Neuron (in vitro differentiated cells): ENCODE measurements around the gene DKK3.
A peak's percentile ranks its signal among the peaks of the same experiment; 100 is the strongest.

Source experiments
- H2AFZ ChIP-seq: one replicate; pipeline ENCODE4 v1.6.1; 2013; ENCODE audit warnings: low read depth, mild to moderate bottlenecking, inconsistent platforms, low read length, moderate library complexity
- H3K27me3 ChIP-seq: one replicate; pipeline ENCODE4 v1.6.1; 2013; ENCODE audit warnings: low read length; ENCODE audit not compliant: insufficient read depth
- H3K36me3 ChIP-seq: one replicate; pipeline ENCODE4 v1.6.1; 2013; ENCODE audit warnings: low read length; ENCODE audit not compliant: insufficient read depth
- H3K4me1 ChIP-seq: one replicate; pipeline ENCODE4 v1.6.1; 2013; ENCODE audit warnings: low read length; ENCODE audit not compliant: insufficient read depth
- H3K4me3 ChIP-seq: 2 replicates; pipeline ENCODE4 v1.5.1; 2013; ENCODE audit warnings: mild to moderate bottlenecking, low read length, moderate library complexity
- H3K9me3 ChIP-seq: one replicate; pipeline ENCODE4 v1.6.1; 2013; ENCODE audit warnings: low read length

Gene DKK3

GRCh38 chr11:12007769-12008737 is at the start of gene DKK3:
DKK3 (minus strand) TSS chr11:12008626; CDS start chr11:12008582, 44 bp downstream.
- no peaks in the 10 kb centered on the region for H3K27me3 ChIP-seq

GRCh38 chr11:12057299-12057980 is 49.0 kb upstream of the DKK3 start:
- Histone ChIP-seq H3K36me3 (no peaks in the 10 kb centered on the region), H3K4me1 (no peaks in the 10 kb centered on the region), H3K27me3 (no peaks in the 10 kb centered on the region), H2AFZ (no peak overlapping the region), H3K4me3 (no peak overlapping the region), H3K9me3 (no peaks in the 10 kb centered on the region)

More at GRCh38 chr11:12007769-12008737, at the start of gene DKK3:
- peak within 1 kb of the TSS; percentile 52 for H3K4me3 ChIP-seq
- no peaks in the 10 kb centered on the region for H3K9me3 ChIP-seq
- H3K4me1 ChIP-seq = peaks cover 9% of the 10 kb centered on the region
- no peaks in the 10 kb centered on the region for H3K36me3 ChIP-seq
- H2AFZ ChIP-seq = peak within 1 kb of the TSS; percentile 82

- H3K9me3 ChIP-seq = no peaks in the 10 kb centered on the region
- H3K27me3 ChIP-seq = no peaks in the 10 kb centered on the region
- H3K4me1 ChIP-seq = no peaks in the 10 kb centered on the region
- H2AFZ ChIP-seq = no peak overlapping the region
- no peak overlapping the region for H3K4me3 ChIP-seq
- H3K36me3 ChIP-seq = no peaks in the 10 kb centered on the region
These were observed 47.7 kb upstream of the DKK3 start for GRCh38 chr11:12056119-12056518.

GRCh38 chr11:12053606-12054361 is 45.4 kb upstream of the DKK3 start:
- no peaks in the 10 kb centered on the region for H3K9me3 ChIP-seq
- H2AFZ ChIP-seq = no peak overlapping the region
- H3K4me1 ChIP-seq = no peaks in the 10 kb centered on the region
- H3K4me3 ChIP-seq = no peak overlapping the region
- H3K36me3 ChIP-seq = no peaks in the 10 kb centered on the region
- H3K27me3 ChIP-seq = no peaks in the 10 kb centered on the region

- H3K9me3 ChIP-seq = no peaks in the 10 kb centered on the region
- no peaks in the 10 kb centered on the region for H3K4me1 ChIP-seq
- no peaks in the 10 kb centered on the region for H3K27me3 ChIP-seq
- no peak overlapping the region for H3K4me3 ChIP-seq
- no peaks in the 10 kb centered on the region for H3K36me3 ChIP-seq
- H2AFZ ChIP-seq = no peak overlapping the region
These were observed 44.5 kb upstream of the DKK3 start for GRCh38 chr11:12052676-12053605.

GRCh38 chr11:12051287-12051662 is 42.8 kb upstream of the DKK3 start:
- Histone ChIP-seq H3K27me3 (no peaks in the 10 kb centered on the region), H3K4me1 (no peaks in the 10 kb centered on the region), H2AFZ (no peak overlapping the region), H3K36me3 (no peaks in the 10 kb centered on the region), H3K9me3 (no peaks in the 10 kb centered on the region), H3K4me3 (no peak overlapping the region)

GRCh38 chr11:12050470-12051286 is 42.3 kb upstream of the DKK3 start:
- Histone ChIP-seq H3K4me3 (no peak overlapping the region), H3K36me3 (no peaks in the 10 kb centered on the region), H3K27me3 (no peaks in the 10 kb centered on the region), H2AFZ (no peak overlapping the region), H3K4me1 (no peaks in the 10 kb centered on the region), H3K9me3 (no peaks in the 10 kb centered on the region)

- Histone ChIP-seq H3K4me3 (no peak overlapping the region), H3K36me3 (no peaks in the 10 kb centered on the region), H3K4me1 (no peaks in the 10 kb centered on the region)
These were observed 40.7 kb upstream of the DKK3 start for GRCh38 chr11:12048936-12049790.

GRCh38 chr11:12046636-12047236 is 38.3 kb upstream of the DKK3 start:
- Histone ChIP-seq H3K4me1 (peaks cover 18% of the 10 kb centered on the region), H3K36me3 (no peaks in the 10 kb centered on the region), H2AFZ (no peak overlapping the region), H3K9me3 (no peaks in the 10 kb centered on the region), H3K27me3 (no peaks in the 10 kb centered on the region), H3K4me3 (no peak overlapping the region)

More at GRCh38 chr11:12048936-12049790, 40.7 kb upstream of the DKK3 start:
- Histone ChIP-seq H3K9me3 (no peaks in the 10 kb centered on the region), H2AFZ (no peak overlapping the region), H3K27me3 (no peaks in the 10 kb centered on the region)

- Histone ChIP-seq H3K4me1 (peaks cover 18% of the 10 kb centered on the region), H3K36me3 (no peaks in the 10 kb centered on the region), H2AFZ (no peak overlapping the region), H3K4me3 (no peak overlapping the region), H3K9me3 (no peaks in the 10 kb centered on the region), H3K27me3 (no peaks in the 10 kb centered on the region)
These were observed 37.6 kb upstream of the DKK3 start for GRCh38 chr11:12045914-12046635.
